Vagina (tissue), 2 donors: ENCODE measurements around the gene UBE2G1.

Experiments used
- POLR2A ChIP-seq, 2 donors: fragments of 450-650 bp; IDR thresholded peaks; one replicate each; pipeline ENCODE4 v1.6.1; 2017; ENCODE audit warnings: antibody characterized with exemption in 2 of 2, mild to moderate bottlenecking in 2 of 2, moderate library complexity in 2 of 2
- POLR2AphosphoS5 ChIP-seq, 2 donors: sonication (generic); formaldehyde crosslinking; IDR thresholded peaks; one replicate each; pipeline ENCODE4 v1.9.0; 2017; ENCODE audit warnings: antibody characterized with exemption in 2 of 2, mild to moderate bottlenecking in 2 of 2, low read depth in 1 of 2; ENCODE audit not compliant: insufficient read depth in 1 of 2
- TF ChIP-seq, protein P1 (sequence below), 3 experiments: fragments of 450-650 bp in 2 of 3; fragments of 200-600 bp in 1 of 3; sonication (generic) in 1 of 3; IDR thresholded peaks; one replicate each; pipeline ENCODE4 v1.5.1; 2017 to 2019; ENCODE audit warnings: antibody characterized with exemption in 3 of 3, mild to moderate bottlenecking in 2 of 3, moderate library complexity in 2 of 3

DNA sequence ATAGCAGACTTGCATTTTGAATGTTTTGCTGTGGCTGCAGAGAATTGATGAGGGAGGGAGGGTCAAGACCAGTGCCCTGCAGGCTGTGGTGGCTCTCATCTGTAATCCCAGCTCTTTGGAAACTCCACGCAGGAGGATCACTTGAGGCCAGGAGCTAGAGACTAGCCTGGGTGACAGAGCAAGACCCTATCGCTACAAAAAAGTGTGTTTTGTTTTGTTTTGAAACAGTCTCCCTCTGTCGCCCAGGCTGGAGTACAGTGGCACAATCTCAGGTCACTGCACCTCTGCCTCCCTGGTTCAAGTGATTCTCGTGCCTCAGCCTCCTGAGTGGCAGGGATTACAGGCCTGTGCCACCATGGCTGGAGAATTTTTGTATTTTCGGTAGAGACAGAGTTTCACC lies 1.9 kb upstream of the UBE2G1 start:
- TF ChIP-seq, protein P1, sequence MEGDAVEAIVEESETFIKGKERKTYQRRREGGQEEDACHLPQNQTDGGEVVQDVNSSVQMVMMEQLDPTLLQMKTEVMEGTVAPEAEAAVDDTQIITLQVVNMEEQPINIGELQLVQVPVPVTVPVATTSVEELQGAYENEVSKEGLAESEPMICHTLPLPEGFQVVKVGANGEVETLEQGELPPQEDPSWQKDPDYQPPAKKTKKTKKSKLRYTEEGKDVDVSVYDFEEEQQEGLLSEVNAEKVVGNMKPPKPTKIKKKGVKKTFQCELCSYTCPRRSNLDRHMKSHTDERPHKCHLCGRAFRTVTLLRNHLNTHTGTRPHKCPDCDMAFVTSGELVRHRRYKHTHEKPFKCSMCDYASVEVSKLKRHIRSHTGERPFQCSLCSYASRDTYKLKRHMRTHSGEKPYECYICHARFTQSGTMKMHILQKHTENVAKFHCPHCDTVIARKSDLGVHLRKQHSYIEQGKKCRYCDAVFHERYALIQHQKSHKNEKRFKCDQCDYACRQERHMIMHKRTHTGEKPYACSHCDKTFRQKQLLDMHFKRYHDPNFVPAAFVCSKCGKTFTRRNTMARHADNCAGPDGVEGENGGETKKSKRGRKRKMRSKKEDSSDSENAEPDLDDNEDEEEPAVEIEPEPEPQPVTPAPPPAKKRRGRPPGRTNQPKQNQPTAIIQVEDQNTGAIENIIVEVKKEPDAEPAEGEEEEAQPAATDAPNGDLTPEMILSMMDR (IDR thresholded peaks at IDR 0.05) = no peak
- TF ChIP-seq POLR2AphosphoS5 (IDR thresholded peaks at IDR 0.05; ENCODE audit: insufficient read depth in 1 of 2, low read depth in 1 of 2) = no peak
- no peak for TF ChIP-seq POLR2A (IDR thresholded peaks at IDR 0.05)
